Spleen (tissue), 11 donors: ENCODE measurements around the gene ABCB8. TPM values are rescaled to one million over a fixed set of nuclear protein-coding genes. Genes with fewer than 3 reads are reported as not detected.

Experiments
- DNase-seq: peaks from one replicate; pipeline ENCODE4 v3.0.0-alpha.2; 2020
- H3K27ac ChIP-seq, 8 donors: fragments of 200-600 bp; sonication (generic) in 7 of 8; 1 replicate in 4 of 8; 2 replicates in 4 of 8; pipeline versions ENCODE4 v1.5.0 to v1.8.0; 2016 to 2021; ENCODE audit warnings: inconsistent platforms in 4 of 8, mild to moderate bottlenecking in 4 of 8, moderate library complexity in 1 of 8
- H3K27me3 ChIP-seq, 7 donors: fragments of 200-600 bp; sonication (generic) in 6 of 7; replicated peaks in 1 of 7; 1 replicate in 4 of 7; 2 replicates in 3 of 7; pipeline versions ENCODE4 v1.5.0 to v1.8.0; 2016 to 2021; ENCODE audit warnings: inconsistent platforms in 3 of 7, mild to moderate bottlenecking in 1 of 7
- H3K36me3 ChIP-seq, 6 donors: fragments of 200-600 bp; sonication (generic) in 5 of 6; 1 replicate in 4 of 6; 2 replicates in 2 of 6; pipeline versions ENCODE4 v1.5.0 to v1.8.0; 2016 to 2021; ENCODE audit warnings: inconsistent platforms in 2 of 6
- H3K4me1 ChIP-seq, 6 donors: fragments of 200-600 bp; sonication (generic) in 5 of 6; 1 replicate in 3 of 6; 2 replicates in 3 of 6; pipeline versions ENCODE4 v1.5.0 to v1.8.0; 2016 to 2021; ENCODE audit warnings: inconsistent platforms in 3 of 6
- H3K4me3 ChIP-seq, 8 donors: fragments of 200-600 bp; sonication (generic) in 7 of 8; 1 replicate in 4 of 8; 2 replicates in 4 of 8; pipeline versions ENCODE4 v1.5.0 to v1.8.0; 2016 to 2021; ENCODE audit warnings: inconsistent platforms in 4 of 8, mild to moderate bottlenecking in 4 of 8, moderate library complexity in 2 of 8
- H3K9me3 ChIP-seq, 8 donors: fragments of 200-600 bp; sonication (generic) in 7 of 8; 1 replicate in 4 of 8; 2 replicates in 4 of 8; pipeline versions ENCODE4 v1.5.0 to v1.8.0; 2016 to 2021; ENCODE audit warnings: inconsistent platforms in 4 of 8
- CTCF ChIP-seq, 11 experiments: fragments of 200-600 bp in 7 of 11; fragments of 450-650 bp in 4 of 11; sonication (generic) in 4 of 11; IDR thresholded peaks in 8 of 11; conservative IDR thresholded peaks in 3 of 11; 1 replicate in 7 of 11; 2 replicates in 4 of 11; pipeline versions ENCODE4 v1.4.0 to v1.8.0; 2016 to 2021; ENCODE audit warnings: antibody characterized with exemption in 11 of 11, inconsistent platforms in 4 of 11, mild to moderate bottlenecking in 1 of 11
- POLR2A ChIP-seq, 3 donors: fragments of 450-650 bp; IDR thresholded peaks; one replicate each; pipeline ENCODE4 v1.5.1; 2017; ENCODE audit warnings: antibody characterized with exemption in 3 of 3, mild to moderate bottlenecking in 1 of 3
- POLR2AphosphoS5 ChIP-seq, 3 donors: sonication (generic); formaldehyde crosslinking; IDR thresholded peaks; one replicate each; pipeline ENCODE4 v1.5.1; 2017; ENCODE audit warnings: antibody characterized with exemption in 3 of 3
- WGBS, 5 donors: extraction: QIAGEN DNeasy Blood & Tissue Kit in 3 of 5; methylation state at CpG; one replicate each; pipeline versions ENCODE4 v1.1.5 to v1.1.7; 2013 to 2018; 5-methylcytosine and 5-hydroxymethylcytosine counted together
- intact Hi-C: fragments of 100-400 bp; cut with DNase I; formaldehyde crosslinking; loops from one replicate; pipeline ENCODE4 v1.15.0; 2023; ENCODE audit warnings: low total_unique reads
- polyA plus RNA-seq, 3 donors: library from polyadenylated mRNA; stranded (reverse); fragments of 200-250 nt; gene quantifications; one replicate each; pipeline ENCODE4 v1.2.1, GENCODE V29; 2013
- total RNA-seq, 7 donors: library from RNA; depleted of rRNA in 3 of 7; stranded (reverse); fragments of >200 nt in 3 of 7; fragmentation: NEBNext Ultra II Directional in 4 of 7; extraction: Animal tissue kit (Norgen Biotek cat#: 25700) in 4 of 7; gene quantifications; one replicate each; pipeline versions ENCODE4 v1.1.0 to v1.2.1, GENCODE V29; 2016 to 2021
- donor health status: healthy with polysubstance abuse.
- donor health status: DM: no; HTN: no; CAD: no; lungs with moderate emphysema.
- donor health status: DM: no; HTN: no; CAD: no.
- donor health status: Bipolar disorder and iron deficiency.
- donor health status: healthy.
- donor health status: DM: no; HTN: no; CAD: no.
- donor health status: DM: yes; HTN: yes; CAD: no.

The ABCB8 gene
- total and polyA plus RNA-seq, 10 donors: 12.9 to 42.6 (median 26.4) TPM

GRCh38 chr7:151074817-151075661 lies 46.8 kb downstream of the ABCB8 start:
- Histone ChIP-seq H3K27me3 (no peaks in the 10 kb centered on the region), H3K36me3 (peaks cover 0 to 96% (median 72%) of the 10 kb centered on the region in 6 donors), H3K4me1 (peaks cover 19 to 33% (median 26%) of the 10 kb centered on the region in 6 donors), H3K4me3 (no peak overlapping the region), H3K27ac (no peak overlapping the region), H3K9me3 (no peaks in the 10 kb centered on the region)
- DNase-seq: no peak
- 92 to 96% (median 93%) methylated on average over 23 to 26 of the region's 26 CpGs for WGBS, 5 donors
- intact Hi-C loops: no loop called here
- TF ChIP-seq POLR2A (IDR thresholded peaks at IDR 0.05) (no peak), POLR2AphosphoS5 (IDR thresholded peaks at IDR 0.05) (peak; percentile 22 to 70 (median 35))

- peaks cover 0 to 90% (median 66%) of the 10 kb centered on the region in 6 donors for H3K36me3 ChIP-seq
- TF ChIP-seq POLR2AphosphoS5 (IDR thresholded peaks at IDR 0.05) (no peak), POLR2A (IDR thresholded peaks at IDR 0.05) (no peak), CTCF (IDR thresholded peaks at IDR 0.05 in 8 of 11, conservative IDR thresholded peaks at IDR 0.05 in 3 of 11) (no peak)
- H3K27me3 ChIP-seq: no peaks in the 10 kb centered on the region
- no peak overlapping the region for H3K27ac ChIP-seq
- no peak overlapping the region for H3K4me3 ChIP-seq
- H3K9me3 ChIP-seq: no peaks in the 10 kb centered on the region
- intact Hi-C loops: no loop called here
- DNase-seq: no peak
- 85 to 97% (median 90%) methylated on average over 7 of the region's 7 CpGs for WGBS, 5 donors
- peaks cover 20 to 35% (median 27%) of the 10 kb centered on the region in 6 donors for H3K4me1 ChIP-seq
Observed at GRCh38 chr7:151075662-151075971, 47.4 kb downstream of the ABCB8 start.

- Histone ChIP-seq H3K4me3 (no peak overlapping the region), H3K36me3 (peaks cover 0 to 86% (median 62%) of the 10 kb centered on the region in 6 donors), H3K9me3 (no peaks in the 10 kb centered on the region), H3K4me1 (peaks cover 22 to 39% (median 30%) of the 10 kb centered on the region in 6 donors), H3K27ac (no peak overlapping the region), H3K27me3 (no peaks in the 10 kb centered on the region)
- no peak for TF ChIP-seq CTCF (IDR thresholded peaks at IDR 0.05 in 8 of 11, conservative IDR thresholded peaks at IDR 0.05 in 3 of 11)
- TF ChIP-seq POLR2A (IDR thresholded peaks at IDR 0.05): no peak
- peak; percentile 33 to 54 (median 38) for TF ChIP-seq POLR2AphosphoS5 (IDR thresholded peaks at IDR 0.05)
- intact Hi-C loops: no loop called here
- no peak for DNase-seq
- WGBS, 5 donors: 85 to 90% (median 89%) methylated on average over 21 to 22 of the region's 22 CpGs
Observed at GRCh38 chr7:151075978-151076426, 47.8 kb downstream of the ABCB8 start.

DNA sequence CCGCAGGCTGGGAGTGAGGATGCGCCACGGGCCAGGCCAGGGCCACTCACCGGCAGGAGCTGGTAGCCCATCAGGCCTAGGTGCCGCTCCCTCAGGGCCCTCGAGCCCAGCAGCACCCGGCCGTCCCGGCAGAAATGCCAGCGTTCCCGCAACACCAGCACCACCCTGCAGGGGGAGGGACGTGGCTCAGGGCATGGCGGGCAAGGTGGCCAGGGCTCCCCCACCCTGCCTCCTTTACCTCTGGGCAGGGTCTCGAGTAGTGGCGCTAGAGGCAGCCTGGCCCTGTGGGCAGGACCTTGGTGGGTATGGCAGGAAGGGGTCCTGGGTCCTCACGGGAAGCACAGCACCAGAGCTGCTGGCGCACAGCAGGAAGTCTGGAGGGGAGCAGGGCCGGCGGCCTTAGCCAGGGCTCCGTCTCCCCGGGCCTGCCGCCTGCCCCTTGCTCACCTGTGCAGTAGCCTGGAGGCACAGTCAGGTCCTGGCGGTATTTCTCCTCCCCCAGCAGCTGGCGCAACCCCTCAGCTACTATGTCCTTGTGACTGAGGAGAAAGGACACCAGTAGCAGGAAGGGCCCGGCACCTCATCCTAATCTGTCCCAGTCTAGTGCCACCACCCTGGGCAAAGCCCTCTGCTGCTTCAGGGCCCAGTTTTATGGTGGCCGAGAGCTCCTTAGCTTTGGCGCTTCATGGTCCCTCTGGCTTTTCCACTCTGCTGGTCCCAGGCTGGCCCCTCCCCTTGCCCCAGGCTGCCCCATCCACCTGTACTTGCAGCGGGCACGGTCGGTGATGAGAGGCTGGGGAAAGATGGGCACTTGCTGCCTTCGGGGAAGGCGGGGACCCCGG lies 48.8 kb downstream of the ABCB8 start:
- no peak overlapping the region for H3K4me3 ChIP-seq
- peak overlapping the region in 2 of 8 donors; percentile 39 to 45 for H3K27ac ChIP-seq
- intact Hi-C loops: no loop called here
- peak; percentile 71 for DNase-seq
- TF ChIP-seq POLR2A (IDR thresholded peaks at IDR 0.05) (no peak), POLR2AphosphoS5 (IDR thresholded peaks at IDR 0.05) (peak; percentile 29 to 77 (median 56)), CTCF (IDR thresholded peaks at IDR 0.05 in 8 of 11, conservative IDR thresholded peaks at IDR 0.05 in 3 of 11) (peak in 1 of 11 experiments; percentile 9)
- H3K27me3 ChIP-seq: no peaks in the 10 kb centered on the region
- peaks cover 33 to 50% (median 40%) of the 10 kb centered on the region in 6 donors for H3K4me1 ChIP-seq
- 82 to 93% (median 88%) methylated on average over 13 to 33 of the region's 33 CpGs for WGBS, 5 donors
- H3K36me3 ChIP-seq: peaks cover 0 to 86% (median 51%) of the 10 kb centered on the region in 6 donors
- no peaks in the 10 kb centered on the region for H3K9me3 ChIP-seq
